ENCODE data around the gene FOXQ1.

Gene FOXQ1, protein sequence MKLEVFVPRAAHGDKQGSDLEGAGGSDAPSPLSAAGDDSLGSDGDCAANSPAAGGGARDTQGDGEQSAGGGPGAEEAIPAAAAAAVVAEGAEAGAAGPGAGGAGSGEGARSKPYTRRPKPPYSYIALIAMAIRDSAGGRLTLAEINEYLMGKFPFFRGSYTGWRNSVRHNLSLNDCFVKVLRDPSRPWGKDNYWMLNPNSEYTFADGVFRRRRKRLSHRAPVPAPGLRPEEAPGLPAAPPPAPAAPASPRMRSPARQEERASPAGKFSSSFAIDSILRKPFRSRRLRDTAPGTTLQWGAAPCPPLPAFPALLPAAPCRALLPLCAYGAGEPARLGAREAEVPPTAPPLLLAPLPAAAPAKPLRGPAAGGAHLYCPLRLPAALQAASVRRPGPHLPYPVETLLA
- total RNA-seq = 0 reads per million in 9 experiments

DNA sequence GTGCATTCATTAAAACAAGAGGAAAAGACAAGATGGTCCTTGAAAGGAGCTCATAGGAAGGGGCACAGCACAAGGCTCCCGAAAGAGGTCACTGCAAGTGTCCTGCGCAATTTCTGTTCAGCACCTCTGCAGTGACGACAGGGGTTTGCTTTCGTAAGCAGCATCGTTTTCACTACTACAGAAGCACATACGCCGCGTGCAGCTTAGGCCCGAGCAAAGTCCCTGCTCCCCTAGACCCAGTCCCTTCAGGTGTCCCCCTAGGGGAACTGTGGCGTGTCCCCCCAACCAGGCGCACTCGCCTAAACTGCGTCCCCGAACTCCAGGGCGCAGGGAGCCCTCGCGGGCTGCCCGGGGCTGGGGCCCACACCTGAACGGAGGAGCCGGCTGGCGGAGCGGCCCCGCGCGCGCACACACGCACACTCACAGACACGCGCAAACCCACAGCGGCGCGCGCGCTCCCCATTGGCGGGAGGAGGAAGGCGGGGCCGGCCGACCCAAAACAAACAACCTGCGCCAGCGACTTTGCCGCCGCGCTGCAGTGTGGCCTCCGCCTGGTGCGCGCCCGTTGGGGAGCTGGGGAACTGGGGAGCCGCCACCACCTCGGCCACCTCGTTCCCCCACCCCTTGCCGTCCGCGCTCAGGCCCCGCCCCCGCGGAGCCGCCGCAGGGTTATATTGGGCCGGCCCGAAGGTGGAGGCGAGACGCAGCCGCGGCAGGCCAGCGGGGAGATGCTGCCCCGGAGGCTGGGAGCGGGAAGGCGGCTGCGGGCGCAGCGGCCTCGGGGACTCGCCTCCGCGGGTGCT, at the start of gene FOXQ1:
Gene FOXQ1, plus strand, starts transcription at position 699 of the 803 bp plus-strand sequence. CDS start 607 bp downstream, outside the sequence.
- peak within 1 kb of the TSS; percentile 62 to 73 for H3K4me3 Mint-ChIP-seq
- ATAC-seq (replicated peaks) (no peak), DNase-seq (no peak)
- no peak within 1 kb of the TSS for H3K27ac Mint-ChIP-seq
- H3K36me3 Mint-ChIP-seq (ENCODE audit: insufficient read depth) = no peaks in the 10 kb centered on the region
- H3K4me1 Mint-ChIP-seq (ENCODE audit: low read depth in 2 of 2) = peaks cover 18 to 22% of the 10 kb centered on the region in 2 donors
- no peaks in the 10 kb centered on the region for H3K9me3 Mint-ChIP-seq
- peaks cover 72 to 87% of the 10 kb centered on the region in 2 donors for H3K27me3 Mint-ChIP-seq

DNA sequence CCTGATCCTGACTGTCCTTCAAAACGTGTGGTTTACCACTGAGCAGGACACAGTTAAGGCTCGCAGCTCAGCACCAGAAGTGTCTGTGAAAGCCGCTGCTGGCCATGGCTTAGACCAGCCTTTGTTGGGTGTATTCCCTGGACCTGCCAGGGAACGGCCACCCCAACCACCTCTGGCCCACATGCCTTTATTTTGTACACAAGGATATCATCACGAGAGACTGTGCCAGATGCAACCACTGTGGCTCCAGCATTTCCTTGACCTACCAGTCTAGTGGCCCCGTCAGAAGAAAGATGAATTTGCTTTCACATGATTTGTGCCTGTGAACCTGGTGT, 49.2 kb upstream of the FOXQ1 start:
- H3K27me3 Mint-ChIP-seq = peaks cover 23 to 37% of the 10 kb centered on the region in 2 donors
- no peaks in the 10 kb centered on the region for H3K36me3 Mint-ChIP-seq (ENCODE audit: insufficient read depth)
- no peaks in the 10 kb centered on the region for H3K4me1 Mint-ChIP-seq (ENCODE audit: low read depth in 2 of 2)
- ATAC-seq (replicated peaks) (no peak), DNase-seq (no peak)
- H3K9me3 Mint-ChIP-seq = no peaks in the 10 kb centered on the region
- no peak overlapping the region for H3K27ac Mint-ChIP-seq
- H3K4me3 Mint-ChIP-seq = no peak overlapping the region

DNA sequence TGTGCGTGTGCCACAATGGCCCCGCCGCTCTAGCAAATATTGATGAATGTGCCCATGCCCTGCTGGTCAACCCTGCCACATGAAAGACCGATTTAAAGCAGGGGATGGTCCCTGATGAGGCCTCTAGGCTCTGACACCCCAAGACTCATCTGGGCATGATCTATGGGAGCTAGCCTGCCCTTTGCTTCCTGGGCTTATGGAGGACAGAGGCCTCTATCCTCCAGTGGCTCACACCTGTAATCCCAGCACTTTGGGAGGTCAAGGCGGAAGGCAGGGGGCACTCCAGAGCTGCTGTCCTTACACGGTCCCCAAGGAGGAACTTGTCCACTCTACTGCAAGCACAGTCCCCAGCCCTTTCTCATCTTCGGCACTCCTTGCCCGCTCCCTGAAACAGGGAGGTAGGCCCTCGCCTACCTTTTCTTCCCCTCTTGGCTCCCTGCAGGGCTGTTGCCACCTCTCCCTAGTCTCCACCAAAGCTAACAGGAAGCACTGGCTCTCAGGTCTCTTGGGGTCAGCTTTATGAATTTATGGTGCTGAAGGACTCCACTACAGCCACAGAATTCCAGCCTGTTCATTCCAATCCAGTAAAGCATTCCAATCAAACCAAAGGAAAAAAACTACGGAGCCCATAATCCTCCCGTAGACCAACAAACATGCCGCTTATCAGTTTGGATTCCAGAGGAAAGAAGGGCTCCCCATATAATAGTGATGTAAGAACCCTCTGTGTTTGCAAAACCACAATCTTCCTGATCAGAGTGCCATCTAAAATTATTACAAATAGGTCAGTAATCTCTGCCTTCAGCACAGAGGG, 48.7 kb upstream of the FOXQ1 start:
- no peaks in the 10 kb centered on the region for H3K4me1 Mint-ChIP-seq (ENCODE audit: low read depth in 2 of 2)
- H3K36me3 Mint-ChIP-seq (ENCODE audit: insufficient read depth) = no peaks in the 10 kb centered on the region
- no peak overlapping the region for H3K4me3 Mint-ChIP-seq
- ATAC-seq (replicated peaks) = no peak
- DNase-seq = no peak
- H3K27me3 Mint-ChIP-seq = peaks cover 23 to 38% of the 10 kb centered on the region in 2 donors
- H3K9me3 Mint-ChIP-seq = no peaks in the 10 kb centered on the region
- H3K27ac Mint-ChIP-seq = no peak overlapping the region

DNA sequence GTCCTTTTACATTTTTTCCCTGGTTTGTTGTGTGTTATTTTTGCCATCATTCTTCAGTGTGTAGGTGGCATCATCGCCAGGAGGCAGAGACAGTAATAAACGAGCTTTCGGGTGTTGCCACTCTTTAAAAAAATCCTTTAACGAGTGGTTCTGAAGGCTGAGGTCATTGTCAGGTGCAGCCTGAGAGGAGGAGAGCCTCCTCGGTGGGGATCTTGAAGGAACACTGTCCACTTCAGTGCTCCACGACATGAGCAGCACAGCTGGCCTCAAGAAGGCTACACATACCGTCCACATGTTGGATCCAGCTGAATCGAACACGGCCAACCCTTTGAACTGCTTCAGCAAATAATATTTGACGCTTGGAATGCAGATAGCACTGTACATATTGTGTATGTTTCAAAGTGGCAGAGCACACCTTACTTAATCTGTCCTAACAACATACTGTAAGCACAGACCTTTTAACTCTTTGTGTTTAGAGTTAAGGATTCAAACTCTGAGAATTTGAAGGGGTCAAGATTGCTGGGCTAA, 48.0 kb upstream of the FOXQ1 start:
- no peak for DNase-seq
- ATAC-seq (replicated peaks) = no peak
- H3K9me3 Mint-ChIP-seq = no peaks in the 10 kb centered on the region

DNA sequence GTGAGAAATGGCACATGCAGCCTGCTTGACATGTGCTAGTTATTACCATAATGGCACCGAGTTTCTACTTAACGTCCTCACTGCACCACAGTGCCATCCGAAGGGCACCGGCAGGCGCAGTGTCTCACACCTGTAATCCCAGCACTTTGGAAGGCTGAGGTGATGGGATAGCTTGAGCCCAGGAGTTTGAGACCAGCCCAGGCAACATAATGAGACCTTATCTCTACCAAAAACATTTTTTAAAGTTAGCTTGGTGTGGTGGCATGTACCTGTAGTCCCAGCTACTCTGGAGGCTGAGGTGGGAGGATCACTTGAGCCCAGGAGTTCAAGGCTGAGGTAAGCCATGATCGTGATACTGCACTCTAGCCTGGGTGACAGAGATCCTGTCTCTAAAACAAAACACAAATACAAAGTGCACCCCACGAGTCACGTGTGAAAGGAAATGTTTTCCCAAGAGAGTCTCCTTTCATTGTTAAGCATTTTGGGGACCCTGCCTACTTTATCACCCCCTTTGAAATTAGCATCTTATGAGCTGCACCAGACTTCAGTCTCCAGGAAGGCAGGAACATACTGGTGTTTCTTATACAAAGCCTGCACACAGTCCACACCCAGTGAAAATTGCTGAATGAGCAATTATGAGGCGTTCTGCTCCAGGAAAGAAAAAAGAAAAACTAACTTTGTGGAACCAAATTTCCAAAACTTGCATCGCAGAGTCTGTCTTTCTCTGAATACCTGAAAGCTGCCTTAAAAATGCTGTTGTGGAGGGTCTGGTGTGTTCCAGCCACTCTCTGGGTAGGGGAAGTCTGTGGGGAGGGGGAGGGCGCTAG, 47.1 kb upstream of the FOXQ1 start:
- Mint-ChIP-seq H3K27me3 (peaks cover 39 to 42% of the 10 kb centered on the region in 2 donors), H3K36me3 (ENCODE audit: insufficient read depth) (no peaks in the 10 kb centered on the region), H3K4me3 (no peak overlapping the region), H3K4me1 (ENCODE audit: low read depth in 2 of 2) (no peaks in the 10 kb centered on the region), H3K27ac (no peak overlapping the region), H3K9me3 (no peaks in the 10 kb centered on the region)
- DNase-seq (no peak), ATAC-seq (replicated peaks) (no peak)

More for the DNA sequence above, 48.0 kb upstream of the FOXQ1 start:
- no peak overlapping the region for H3K4me3 Mint-ChIP-seq
- H3K27ac Mint-ChIP-seq = no peak overlapping the region
- peaks cover 29 to 44% of the 10 kb centered on the region in 2 donors for H3K27me3 Mint-ChIP-seq
- H3K36me3 Mint-ChIP-seq (ENCODE audit: insufficient read depth) = no peaks in the 10 kb centered on the region
- no peaks in the 10 kb centered on the region for H3K4me1 Mint-ChIP-seq (ENCODE audit: low read depth in 2 of 2)

DNA sequence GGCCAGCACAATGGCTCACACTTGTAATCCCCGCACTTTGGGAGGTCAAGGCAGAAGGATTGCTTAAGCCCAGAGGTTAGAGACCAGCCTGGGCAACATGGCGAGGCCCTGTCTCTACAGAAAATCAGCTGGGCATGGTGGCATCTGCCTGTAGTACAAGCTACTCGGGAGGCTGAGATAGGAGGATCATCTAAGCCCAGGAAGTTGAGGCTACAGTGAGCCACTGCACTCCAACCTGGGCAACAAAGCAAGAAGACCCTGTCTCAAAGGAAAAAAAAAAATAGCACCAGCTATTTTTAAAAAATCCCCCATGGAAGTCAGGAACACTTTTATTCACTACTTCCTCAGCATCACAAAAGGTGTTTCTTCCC, 45.2 kb upstream of the FOXQ1 start:
- Mint-ChIP-seq H3K27me3 (peaks cover 37 to 45% of the 10 kb centered on the region in 2 donors), H3K9me3 (no peaks in the 10 kb centered on the region), H3K27ac (no peak overlapping the region), H3K4me1 (ENCODE audit: low read depth in 2 of 2) (no peaks in the 10 kb centered on the region), H3K4me3 (no peak overlapping the region), H3K36me3 (ENCODE audit: insufficient read depth) (no peaks in the 10 kb centered on the region)
- no peak for DNase-seq
- ATAC-seq (replicated peaks) = no peak

DNA sequence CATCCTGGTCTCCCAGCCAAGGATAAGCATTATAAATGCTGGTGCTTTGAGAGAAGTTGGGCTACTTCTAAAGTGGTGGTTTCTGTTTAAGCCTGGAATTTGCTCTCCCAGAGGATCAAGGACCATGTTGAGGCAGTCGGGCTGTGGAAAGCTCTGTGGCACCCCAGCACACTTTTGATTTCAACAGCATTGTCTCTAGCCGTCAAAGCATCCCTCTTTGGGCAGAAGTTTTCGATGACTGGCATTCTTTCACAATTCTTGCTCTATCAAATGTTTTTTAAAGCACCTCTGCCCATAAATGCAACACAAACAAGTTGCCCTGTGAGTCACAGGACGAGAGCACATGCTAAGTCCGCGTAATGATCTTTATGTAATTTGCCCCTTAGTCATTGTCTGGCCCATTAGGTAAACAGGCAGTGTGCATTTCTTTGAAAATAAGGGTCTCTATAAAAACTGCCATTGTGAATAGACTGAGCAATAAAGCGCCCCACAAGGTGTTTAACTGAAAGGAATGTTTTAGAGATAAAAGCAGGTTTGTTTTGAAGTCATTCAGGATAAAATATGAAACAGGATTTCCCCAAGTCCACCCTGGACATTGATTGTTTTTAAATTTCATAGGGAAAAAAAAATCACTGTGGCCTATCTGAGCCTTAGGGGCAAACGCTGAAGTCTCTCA, 44.7 kb upstream of the FOXQ1 start:
- Mint-ChIP-seq H3K4me1 (ENCODE audit: low read depth in 2 of 2) (no peaks in the 10 kb centered on the region), H3K4me3 (no peak overlapping the region), H3K27me3 (peaks cover 43 to 50% of the 10 kb centered on the region in 2 donors), H3K27ac (no peak overlapping the region), H3K9me3 (no peaks in the 10 kb centered on the region), H3K36me3 (ENCODE audit: insufficient read depth) (no peaks in the 10 kb centered on the region)
- ATAC-seq (replicated peaks) (no peak), DNase-seq (no peak)

DNA sequence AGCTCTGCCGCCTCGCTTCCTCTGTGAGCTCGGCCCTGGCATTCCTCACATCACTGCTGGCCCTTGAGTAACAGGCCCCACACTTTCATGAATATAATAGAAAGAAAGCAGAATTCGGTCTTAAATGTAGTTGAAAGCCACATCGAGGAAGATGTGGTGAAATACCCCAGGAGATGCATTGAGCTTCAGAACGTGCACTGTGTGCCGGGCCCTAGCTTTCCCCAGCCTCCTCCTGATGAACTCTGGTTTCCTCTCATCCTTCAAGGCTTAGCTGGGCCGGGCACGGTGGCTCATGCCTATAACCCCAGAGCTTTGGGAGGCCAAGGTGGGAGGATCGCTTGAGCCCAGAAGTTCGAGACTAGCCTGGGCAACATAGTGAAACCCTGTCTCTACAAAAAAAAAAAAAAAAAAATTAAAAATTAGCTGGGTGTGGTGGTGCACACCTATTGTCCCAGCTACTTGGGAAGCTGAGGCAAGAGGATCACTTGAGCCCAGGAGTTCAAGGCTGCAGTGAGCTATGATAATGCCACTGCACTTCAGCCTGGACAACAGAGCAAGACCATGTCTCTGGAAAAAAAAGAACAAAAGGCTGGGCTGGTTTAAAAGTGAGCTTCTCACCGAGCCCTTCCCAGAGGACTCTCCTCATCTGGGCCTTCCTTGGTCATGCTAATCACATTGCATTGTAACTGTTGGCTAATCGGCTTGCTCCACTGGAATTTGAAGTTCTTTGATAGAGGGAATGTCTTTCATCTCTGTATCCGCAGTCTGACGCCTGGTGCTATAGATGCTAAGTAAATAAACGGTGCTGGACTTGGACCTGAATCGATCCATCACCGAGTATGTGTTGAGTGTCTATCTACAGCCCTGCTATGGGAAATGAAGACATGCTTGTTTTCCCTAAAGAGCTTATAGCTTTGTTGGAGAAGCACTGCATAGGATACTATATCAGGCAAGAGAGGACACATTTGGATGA, 43.8 kb upstream of the FOXQ1 start:
- H3K9me3 Mint-ChIP-seq = peaks cover 0 to 3% of the 10 kb centered on the region in 2 donors
- H3K36me3 Mint-ChIP-seq (ENCODE audit: insufficient read depth) = no peaks in the 10 kb centered on the region
- H3K27ac Mint-ChIP-seq = no peak overlapping the region
- ATAC-seq (replicated peaks) (no peak), DNase-seq (no peak)
- no peak overlapping the region for H3K4me3 Mint-ChIP-seq
- no peaks in the 10 kb centered on the region for H3K4me1 Mint-ChIP-seq (ENCODE audit: low read depth in 2 of 2)
- peaks cover 49 to 57% of the 10 kb centered on the region in 2 donors for H3K27me3 Mint-ChIP-seq

DNA sequence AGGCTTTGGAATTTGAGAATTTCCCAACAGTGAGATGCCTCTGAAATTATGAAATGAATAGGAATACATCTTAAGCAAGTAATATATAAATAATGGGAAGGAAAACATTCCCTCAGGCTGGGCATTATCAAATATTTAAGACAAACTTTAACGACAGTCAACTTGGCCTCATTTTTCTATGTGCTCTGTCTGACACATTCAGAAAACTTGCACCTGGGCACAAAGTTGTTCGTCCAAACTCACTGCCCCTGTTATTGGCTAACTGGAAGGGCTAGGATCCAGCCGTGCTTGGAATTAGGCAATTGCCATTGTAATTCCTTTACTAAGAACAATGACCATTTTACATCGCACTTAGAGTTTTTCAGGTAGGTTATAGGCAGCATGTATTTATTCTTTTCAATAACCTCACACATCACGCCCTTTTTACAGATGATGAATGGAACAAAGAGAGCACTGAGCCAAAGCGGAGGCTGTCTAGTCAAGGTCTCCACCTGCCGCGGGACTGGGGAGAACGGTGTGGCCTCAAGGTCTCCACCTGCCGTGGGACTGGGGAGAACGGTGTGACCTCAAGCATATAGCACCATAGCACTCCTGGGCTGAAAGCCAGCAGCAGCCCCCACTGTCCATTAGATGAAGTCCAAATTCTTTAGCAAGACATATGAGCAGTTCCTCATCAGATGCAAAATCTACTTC, 40.7 kb upstream of the FOXQ1 start:
- DNase-seq (no peak), ATAC-seq (replicated peaks) (no peak)
- H3K27me3 Mint-ChIP-seq = peaks cover 52 to 56% of the 10 kb centered on the region in 2 donors
- no peaks in the 10 kb centered on the region for H3K36me3 Mint-ChIP-seq (ENCODE audit: insufficient read depth)
- no peak overlapping the region for H3K27ac Mint-ChIP-seq
- peaks cover 0 to 3% of the 10 kb centered on the region in 2 donors for H3K9me3 Mint-ChIP-seq
- no peaks in the 10 kb centered on the region for H3K4me1 Mint-ChIP-seq (ENCODE audit: low read depth in 2 of 2)
- H3K4me3 Mint-ChIP-seq = no peak overlapping the region

DNA sequence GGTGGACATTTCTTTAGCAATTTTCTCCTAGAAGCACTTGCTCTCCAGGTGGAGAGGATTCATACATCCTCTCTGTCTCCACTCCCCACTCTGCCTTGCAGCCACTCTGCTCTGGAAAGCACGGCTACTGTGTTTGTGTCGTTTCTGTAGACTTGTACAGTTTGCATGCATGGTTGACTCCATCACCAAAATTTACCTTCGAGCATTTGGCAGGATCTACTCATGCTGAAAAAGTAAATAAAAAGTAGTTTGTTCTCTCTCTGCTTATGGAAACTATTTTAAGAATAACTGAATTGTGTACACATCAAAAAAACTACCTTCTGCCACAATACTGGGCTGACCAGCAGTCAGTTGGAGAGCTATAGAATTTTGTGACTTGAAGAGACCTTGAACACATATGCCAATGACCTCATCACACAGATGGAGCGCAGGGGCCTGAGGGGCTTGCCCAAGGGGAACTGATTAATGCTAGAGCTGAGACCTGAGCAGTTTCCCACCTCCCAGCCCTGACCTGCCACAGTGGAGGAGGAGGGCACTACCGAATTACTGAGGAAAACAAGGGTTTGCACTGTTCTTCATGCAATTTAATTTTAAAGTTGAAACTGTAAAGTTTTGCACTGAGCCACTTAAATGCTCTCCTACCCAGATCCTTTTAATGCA, 33.7 kb upstream of the FOXQ1 start:
- H3K27me3 Mint-ChIP-seq = peaks cover 65 to 80% of the 10 kb centered on the region in 2 donors
- H3K36me3 Mint-ChIP-seq (ENCODE audit: insufficient read depth) = no peaks in the 10 kb centered on the region
- ATAC-seq (replicated peaks) (no peak), DNase-seq (no peak)
- no peak overlapping the region for H3K4me3 Mint-ChIP-seq
- no peaks in the 10 kb centered on the region for H3K9me3 Mint-ChIP-seq
- no peaks in the 10 kb centered on the region for H3K4me1 Mint-ChIP-seq (ENCODE audit: low read depth in 2 of 2)
- H3K27ac Mint-ChIP-seq = no peak overlapping the region
